ENCODE data around the gene SCAF4. TPM values are rescaled to one million over a fixed set of nuclear protein-coding genes. Genes with fewer than 3 reads are reported as not detected.
A peak's percentile ranks its signal among the peaks of the same experiment; 100 is the strongest.

Gene SCAF4
- total RNA-seq, 1 donor from 2014 or later, result 31.9 TPM

DNA sequence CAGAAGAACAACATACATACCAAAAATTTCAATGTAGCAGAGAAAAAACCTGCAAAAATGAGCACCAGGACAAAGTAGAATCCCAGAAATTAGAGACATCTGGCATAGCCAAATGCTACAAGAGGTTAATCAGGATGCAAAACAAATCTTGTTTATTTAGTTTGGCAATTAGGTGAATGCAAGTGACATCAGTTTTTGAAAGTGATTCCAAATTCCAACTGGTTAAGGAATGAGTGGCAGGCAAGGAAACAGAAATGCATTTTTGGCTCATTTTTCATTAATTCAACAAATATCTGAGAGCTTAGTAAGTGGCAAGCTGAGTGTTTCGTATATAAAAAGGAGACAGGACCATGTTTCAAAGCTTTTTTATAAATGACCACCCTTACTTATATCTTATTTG lies 21.3 kb downstream of the SCAF4 start:
- Histone ChIP-seq H3K4me1 (peaks cover 29% of the 10 kb centered on the region), H3K9me3 (ENCODE audit: low read depth) (no peaks in the 10 kb centered on the region), H3F3A (ENCODE audit: low read depth) (peaks cover 38% of the 10 kb centered on the region), H3K27ac (no peak overlapping the region), H3K36me3 (no peaks in the 10 kb centered on the region), H3K79me2 (ENCODE audit: low read depth) (peaks cover 100% of the 10 kb centered on the region), H3K4me2 (no peak overlapping the region), H4K20me1 (ENCODE audit: low read depth) (peaks cover 100% of the 10 kb centered on the region), H3K27me3 (no peaks in the 10 kb centered on the region), H2AFZ (replicated peaks) (no peak overlapping the region), H3K4me3 (no peak overlapping the region), H3K9ac (no peak overlapping the region)
- Mint-ChIP-seq H3K4me1 (peaks cover 12% of the 10 kb centered on the region), H3K27me3 (ENCODE audit: insufficient read depth, low read depth) (peaks cover 4% of the 10 kb centered on the region), H3K36me3 (peaks cover 17% of the 10 kb centered on the region), H3K9me3 (no peaks in the 10 kb centered on the region), H3K4me3 (no peak overlapping the region), H3K27ac (no peak overlapping the region)
- TF ChIP-seq EZH2 (IDR thresholded peaks at IDR 0.05) (no peak), EZH2phosphoT487 (IDR thresholded peaks at IDR 0.05) (no peak)
- TF ChIP-seq, protein P1, sequence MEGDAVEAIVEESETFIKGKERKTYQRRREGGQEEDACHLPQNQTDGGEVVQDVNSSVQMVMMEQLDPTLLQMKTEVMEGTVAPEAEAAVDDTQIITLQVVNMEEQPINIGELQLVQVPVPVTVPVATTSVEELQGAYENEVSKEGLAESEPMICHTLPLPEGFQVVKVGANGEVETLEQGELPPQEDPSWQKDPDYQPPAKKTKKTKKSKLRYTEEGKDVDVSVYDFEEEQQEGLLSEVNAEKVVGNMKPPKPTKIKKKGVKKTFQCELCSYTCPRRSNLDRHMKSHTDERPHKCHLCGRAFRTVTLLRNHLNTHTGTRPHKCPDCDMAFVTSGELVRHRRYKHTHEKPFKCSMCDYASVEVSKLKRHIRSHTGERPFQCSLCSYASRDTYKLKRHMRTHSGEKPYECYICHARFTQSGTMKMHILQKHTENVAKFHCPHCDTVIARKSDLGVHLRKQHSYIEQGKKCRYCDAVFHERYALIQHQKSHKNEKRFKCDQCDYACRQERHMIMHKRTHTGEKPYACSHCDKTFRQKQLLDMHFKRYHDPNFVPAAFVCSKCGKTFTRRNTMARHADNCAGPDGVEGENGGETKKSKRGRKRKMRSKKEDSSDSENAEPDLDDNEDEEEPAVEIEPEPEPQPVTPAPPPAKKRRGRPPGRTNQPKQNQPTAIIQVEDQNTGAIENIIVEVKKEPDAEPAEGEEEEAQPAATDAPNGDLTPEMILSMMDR (IDR thresholded peaks at IDR 0.05), result no peak
- DNase-seq (ENCODE audit: low spot score), result no peak

DNA sequence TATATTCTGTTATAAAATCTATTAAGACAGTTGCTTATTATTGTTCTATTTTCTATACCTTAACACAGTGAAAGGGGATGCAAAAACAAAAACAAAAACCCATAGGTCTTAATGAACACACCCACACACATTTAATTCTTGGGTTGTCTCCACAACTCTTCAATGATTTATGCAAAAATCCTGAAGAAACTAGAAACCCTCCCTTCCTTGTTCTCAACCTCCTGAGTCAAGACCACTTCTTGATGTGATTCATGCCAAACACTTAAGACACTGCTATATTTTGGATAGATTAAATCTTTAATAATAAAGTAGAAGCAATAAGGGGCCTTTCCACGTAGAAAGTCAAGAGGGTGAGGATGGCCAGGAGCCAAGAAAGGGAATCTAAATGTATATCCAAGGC lies 23.4 kb downstream of the SCAF4 start:
- H3K27me3 Mint-ChIP-seq (ENCODE audit: insufficient read depth, low read depth), result peaks cover 4% of the 10 kb centered on the region

DNA sequence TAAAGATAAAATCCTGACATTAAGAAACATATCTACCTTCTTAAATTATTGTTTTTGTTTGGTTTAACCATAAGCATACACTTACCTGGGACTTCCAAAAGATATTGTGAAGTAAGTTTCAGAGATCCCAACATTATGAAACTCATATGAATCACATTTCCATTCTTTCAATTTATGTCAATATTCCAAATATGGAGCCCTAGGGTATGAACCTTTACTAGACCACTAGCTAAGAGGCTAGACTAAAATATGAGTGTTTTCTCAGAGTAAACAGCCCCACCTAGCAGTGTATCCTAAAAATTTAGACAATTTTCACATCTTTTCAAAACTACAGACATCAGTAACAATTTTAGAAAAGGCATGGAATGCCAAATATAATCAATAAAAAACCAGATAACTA lies 24.4 kb downstream of the SCAF4 start:
- no peak overlapping the region for H3K27ac Mint-ChIP-seq
- no peak overlapping the region for H3K4me3 Mint-ChIP-seq
- no peak for DNase-seq (ENCODE audit: low spot score)
- peaks cover 100% of the 10 kb centered on the region for H3K79me2 ChIP-seq (ENCODE audit: low read depth)
- peaks cover 24% of the 10 kb centered on the region for H3F3A ChIP-seq (ENCODE audit: low read depth)
- TF ChIP-seq, protein P1 (IDR thresholded peaks at IDR 0.05), result no peak
- TF ChIP-seq EZH2phosphoT487 (IDR thresholded peaks at IDR 0.05) (no peak), EZH2 (IDR thresholded peaks at IDR 0.05) (no peak)
- no peak overlapping the region for H3K4me3 ChIP-seq
- no peaks in the 10 kb centered on the region for H3K9me3 ChIP-seq (ENCODE audit: low read depth)
- peaks cover 92% of the 10 kb centered on the region for H4K20me1 ChIP-seq (ENCODE audit: low read depth)
- peaks cover 17% of the 10 kb centered on the region for H3K36me3 ChIP-seq
- H3K9ac ChIP-seq, result no peak overlapping the region
- no peak overlapping the region for H2AFZ ChIP-seq (replicated peaks)
- peaks cover 17% of the 10 kb centered on the region for H3K36me3 Mint-ChIP-seq
- H3K27ac ChIP-seq, result no peak overlapping the region
- peaks cover 9% of the 10 kb centered on the region for H3K4me1 Mint-ChIP-seq
- no peaks in the 10 kb centered on the region for H3K9me3 Mint-ChIP-seq
- peaks cover 4% of the 10 kb centered on the region for H3K27me3 Mint-ChIP-seq (ENCODE audit: insufficient read depth, low read depth)
- peak overlapping the region; percentile 17 for H3K4me2 ChIP-seq
- no peaks in the 10 kb centered on the region for H3K27me3 ChIP-seq
- H3K4me1 ChIP-seq, result peaks cover 12% of the 10 kb centered on the region

More for the DNA sequence above, 23.4 kb downstream of the SCAF4 start:
- Mint-ChIP-seq H3K9me3 (no peaks in the 10 kb centered on the region), H3K4me3 (no peak overlapping the region), H3K27ac (no peak overlapping the region), H3K4me1 (peaks cover 9% of the 10 kb centered on the region), H3K36me3 (peaks cover 15% of the 10 kb centered on the region)
- Histone ChIP-seq H2AFZ (replicated peaks) (no peak overlapping the region), H3F3A (ENCODE audit: low read depth) (peaks cover 24% of the 10 kb centered on the region), H3K27ac (no peak overlapping the region), H3K36me3 (peaks cover 11% of the 10 kb centered on the region), H4K20me1 (ENCODE audit: low read depth) (peaks cover 99% of the 10 kb centered on the region), H3K79me2 (ENCODE audit: low read depth) (peaks cover 100% of the 10 kb centered on the region), H3K9me3 (ENCODE audit: low read depth) (no peaks in the 10 kb centered on the region), H3K4me2 (no peak overlapping the region), H3K9ac (no peak overlapping the region), H3K27me3 (no peaks in the 10 kb centered on the region), H3K4me3 (no peak overlapping the region), H3K4me1 (peaks cover 12% of the 10 kb centered on the region)
- no peak for DNase-seq (ENCODE audit: low spot score)
- TF ChIP-seq EZH2phosphoT487 (IDR thresholded peaks at IDR 0.05) (no peak), EZH2 (IDR thresholded peaks at IDR 0.05) (no peak)
- TF ChIP-seq, protein P1 (IDR thresholded peaks at IDR 0.05), result no peak
